ENCODE results near the gene FOXP1. TPM values are rescaled to one million over a fixed set of nuclear protein-coding genes. Genes with fewer than 3 reads are reported as not detected.

Gene FOXP1
- polyA plus RNA-seq, 12 donors = 17.7 to 192 (median 22.0) TPM

DNA sequence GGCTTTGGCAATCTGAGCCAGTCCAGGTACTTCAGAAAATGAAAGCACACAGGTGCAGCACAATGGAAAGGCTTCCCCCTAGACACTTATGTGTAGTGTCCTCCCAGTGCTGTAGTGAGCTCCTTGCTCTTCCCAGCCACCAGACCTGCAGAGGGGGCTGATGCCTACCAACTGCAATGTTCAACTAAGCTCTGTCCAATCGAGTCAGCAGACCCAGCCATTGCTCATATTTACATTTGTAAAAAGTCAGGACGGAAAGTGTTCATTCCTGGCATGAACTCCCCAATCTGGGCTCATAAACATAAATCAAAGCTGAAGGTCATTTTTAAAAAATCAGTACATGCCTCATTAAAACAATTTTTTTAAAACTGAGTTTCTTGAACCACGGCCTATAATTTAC, 73.0 kb downstream of the FOXP1 start:
- DNase-seq = no peak

DNA sequence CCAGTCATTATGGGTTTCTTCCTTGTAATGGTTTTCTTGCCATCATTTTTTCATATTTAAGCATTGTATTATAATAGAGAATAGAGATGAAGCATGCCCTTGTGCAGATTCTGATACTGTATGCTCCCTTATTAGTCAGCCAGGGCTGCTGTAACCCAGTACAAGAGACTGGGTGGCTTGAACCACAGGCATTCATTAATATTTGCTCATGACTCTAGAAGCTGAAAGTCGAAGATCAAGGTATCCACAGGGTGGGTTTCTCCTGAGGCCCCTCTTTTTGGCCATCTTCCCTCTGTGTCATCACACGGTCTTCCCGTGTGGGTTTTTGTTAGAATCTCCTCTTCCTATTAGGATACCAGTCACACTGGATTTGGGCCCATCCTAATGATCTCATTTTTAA, 74.5 kb downstream of the FOXP1 start:
- no peak for DNase-seq

DNA sequence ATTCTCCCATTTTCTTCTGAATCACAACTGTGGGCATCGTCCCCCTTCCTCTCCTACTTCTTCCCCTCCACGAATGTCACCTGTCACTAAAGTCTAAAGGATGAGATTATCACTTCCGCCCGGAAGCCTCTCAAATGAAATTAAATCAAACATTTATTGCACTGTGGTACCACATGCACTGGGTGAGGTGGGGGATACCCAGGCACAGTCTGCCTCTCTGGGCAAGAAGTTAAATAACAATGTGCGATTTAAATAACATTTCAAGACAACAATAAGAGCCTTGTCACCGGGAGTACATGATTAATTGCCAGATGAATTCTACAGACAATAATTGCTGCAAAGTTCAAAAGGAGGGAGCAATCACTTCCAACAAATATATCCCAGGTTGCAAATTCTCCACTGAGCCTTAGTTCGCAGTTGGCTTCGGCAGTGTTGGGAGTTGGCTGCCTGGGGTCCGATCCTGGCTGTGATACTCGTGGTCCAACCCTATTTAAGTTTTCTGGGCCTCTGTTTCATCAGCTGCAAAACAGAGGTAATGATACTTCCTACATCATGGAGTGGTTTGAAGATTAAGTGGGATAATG, 77.7 kb downstream of the FOXP1 start:
- DNase-seq = no peak

DNA sequence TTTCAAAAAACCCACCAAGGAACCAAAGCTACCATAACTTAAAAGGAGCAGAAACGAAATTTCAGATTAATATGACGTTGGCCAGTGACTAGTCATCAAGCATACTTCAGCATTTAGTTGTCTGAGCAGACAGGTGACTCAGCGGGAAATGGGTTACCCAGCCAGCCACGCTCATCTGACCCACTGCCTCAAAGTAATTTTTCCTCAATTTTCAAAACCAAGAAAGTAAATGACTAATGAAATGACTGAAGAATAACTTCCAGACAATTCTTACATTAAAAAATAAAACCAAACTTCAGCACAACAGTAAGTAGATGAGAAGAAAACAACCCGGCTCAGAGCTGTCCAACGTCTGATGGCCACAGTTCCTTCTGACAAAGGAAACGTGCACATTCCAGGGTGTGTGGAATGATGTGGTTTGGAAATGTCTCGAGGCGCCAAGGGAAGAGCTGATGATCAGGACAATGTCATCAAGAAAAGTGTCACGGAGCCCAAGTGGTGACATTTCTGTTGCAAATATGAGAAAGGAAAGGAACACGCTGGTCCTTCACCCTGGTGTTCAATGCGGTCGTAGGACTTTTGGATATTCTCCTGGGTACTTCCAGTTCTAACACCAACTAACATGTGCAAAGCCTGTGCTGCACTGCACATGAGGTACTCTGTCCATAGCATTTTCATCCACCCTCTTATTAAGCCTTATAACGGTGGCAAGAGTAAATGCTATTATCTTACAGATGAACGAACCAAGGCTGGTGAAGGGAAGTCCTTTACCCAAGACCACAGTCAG, 79.1 kb downstream of the FOXP1 start:
- DNase-seq = no peak

DNA sequence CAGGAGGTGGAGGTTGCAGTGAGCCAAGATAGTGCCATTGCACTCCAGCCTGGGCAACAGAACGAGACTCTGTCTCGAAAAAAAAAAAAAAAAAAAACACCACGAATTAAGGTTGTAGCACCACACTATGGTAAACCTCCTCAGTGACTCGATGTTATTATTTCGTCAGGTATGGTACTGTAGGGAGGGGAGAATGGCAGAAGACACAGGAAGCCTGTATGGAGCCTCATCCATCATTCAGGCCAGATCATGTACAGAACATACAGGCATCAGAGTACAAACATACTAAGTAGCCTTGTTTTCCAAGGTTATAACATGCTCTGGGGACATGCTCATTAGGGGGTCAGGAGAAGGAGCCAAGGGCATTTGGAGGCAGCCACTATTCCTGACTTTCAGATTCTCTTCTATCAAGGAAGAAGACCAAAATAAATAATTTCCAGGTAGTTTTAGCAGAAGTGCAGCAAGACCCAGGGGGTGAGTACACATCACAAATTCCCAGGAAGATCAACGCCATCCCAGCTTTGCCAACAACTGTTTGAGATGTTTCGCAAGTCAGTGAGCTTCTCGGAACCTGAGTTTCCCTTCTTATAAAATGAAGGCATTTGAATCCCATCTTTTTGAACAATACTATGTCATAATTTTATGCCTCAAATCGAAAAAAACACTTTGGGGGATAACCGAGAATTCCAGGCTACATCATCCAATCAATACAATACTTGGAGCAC, 79.8 kb downstream of the FOXP1 start:
- no peak for DNase-seq

DNA sequence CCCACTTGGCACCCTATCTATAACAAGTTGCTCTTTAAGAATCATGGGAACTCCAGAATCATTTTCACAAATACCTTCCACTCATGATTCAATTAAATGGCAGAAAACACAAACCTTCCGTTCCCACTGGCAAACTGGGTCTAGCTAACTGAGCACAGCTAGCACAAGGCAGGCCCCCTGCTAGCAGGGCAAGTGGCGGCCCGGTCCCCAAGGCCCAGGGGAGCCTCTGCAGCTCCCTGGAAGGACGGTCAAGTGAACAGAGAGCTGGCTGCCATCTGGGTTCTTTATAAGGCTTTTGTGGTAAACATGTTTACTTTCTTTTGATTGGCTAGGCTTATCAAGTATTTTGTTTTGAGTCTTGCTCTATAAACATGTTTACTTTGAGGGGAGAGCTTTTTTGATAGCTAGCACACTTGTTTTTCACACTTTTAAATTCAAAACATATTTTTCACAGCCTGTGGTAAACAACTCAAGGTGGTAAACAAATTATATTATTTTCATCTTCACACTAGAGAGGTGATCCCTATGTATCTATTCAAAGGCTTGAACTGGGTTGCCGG, 81.4 kb downstream of the FOXP1 start:
- no peak for DNase-seq

DNA sequence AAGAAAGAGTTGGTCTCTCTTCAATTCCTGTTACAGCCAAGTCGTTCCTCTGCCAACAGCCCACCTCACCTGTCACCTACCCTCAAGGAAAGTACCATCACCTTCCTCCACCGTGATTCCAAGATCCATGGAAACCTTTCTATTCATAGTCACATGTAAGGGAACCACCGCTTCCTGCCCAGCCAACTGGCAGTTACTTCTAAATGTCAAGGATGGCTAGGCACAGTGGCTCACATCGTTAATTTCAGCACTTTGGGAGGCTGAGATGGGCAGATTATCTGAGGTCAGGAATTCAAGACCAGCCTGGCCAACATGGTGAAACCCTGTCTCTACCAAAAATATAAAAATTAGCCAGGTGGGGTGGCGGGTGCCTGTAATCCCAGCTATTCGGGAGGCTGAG, 82.8 kb downstream of the FOXP1 start:
- DNase-seq = no peak

DNA sequence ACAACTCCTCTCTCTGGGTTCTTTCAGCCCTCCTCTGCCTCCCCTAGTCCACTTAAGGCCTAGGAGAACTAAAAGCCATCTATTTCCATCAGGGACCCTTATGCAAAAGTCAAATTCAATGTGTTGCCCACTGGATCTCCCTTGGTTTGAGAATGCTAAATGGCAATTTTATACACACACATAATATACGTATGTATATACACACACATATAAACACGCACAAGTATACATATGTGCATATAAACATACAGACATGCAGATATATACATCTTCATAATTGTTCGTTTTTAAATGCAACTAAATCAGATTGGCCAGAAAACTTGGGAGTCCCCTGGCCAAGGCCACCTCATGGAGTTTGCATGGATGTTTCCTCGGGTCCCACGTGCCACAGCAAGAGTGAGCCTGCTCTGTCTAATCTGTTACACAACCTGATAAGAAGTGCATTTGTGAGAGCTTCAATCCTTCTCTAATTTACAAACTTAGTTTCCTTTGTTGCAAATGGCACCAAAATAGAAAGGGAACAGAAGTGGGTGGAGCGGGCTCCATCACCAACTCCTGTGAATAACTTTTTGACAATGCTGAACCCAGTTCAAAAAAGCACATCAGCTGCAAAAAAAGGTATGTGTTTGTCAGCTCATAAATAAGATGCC, 84.2 kb downstream of the FOXP1 start:
- DNase-seq = no peak

DNA sequence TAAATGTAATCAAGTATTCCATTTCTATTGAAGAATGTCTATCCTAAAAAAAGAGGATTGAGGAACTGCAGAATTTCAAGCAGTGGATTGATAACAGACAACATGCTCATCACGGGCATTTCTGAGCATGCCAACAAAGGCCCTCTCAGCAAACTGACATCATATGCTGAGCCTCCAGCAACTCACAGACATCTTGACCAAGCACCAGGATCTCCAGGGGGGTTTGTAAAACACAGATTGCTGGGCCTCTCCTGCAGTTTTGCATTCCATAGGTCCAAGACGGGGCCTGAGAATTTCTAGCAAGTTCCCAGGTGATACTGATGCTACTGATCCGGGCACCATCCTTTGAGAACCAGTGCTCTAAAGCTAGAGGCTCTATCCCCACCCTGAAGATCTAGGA, 85.0 kb downstream of the FOXP1 start:
- DNase-seq = no peak

DNA sequence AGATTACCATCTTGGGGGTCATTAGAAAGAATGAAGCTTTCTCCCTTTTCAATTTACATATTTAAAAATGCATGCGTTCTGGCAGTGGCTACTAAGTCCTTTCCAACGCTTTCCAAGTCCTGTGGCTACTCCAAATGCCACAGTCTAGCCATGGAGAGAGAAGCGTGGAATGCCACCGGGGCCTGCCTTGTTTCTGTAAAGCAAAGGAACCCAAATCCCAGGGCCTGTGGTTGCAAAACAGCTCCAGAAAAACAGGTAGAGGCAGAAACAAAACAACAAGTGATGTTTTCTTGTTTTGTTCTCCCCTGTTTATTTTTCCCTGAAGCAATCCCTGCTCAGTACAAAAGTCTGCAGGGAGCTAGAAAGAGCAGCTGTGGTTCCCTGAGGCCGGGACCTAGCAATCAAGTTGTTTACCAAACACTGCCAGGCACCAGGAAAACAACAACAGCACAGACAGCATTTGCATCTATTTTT, 85.5 kb downstream of the FOXP1 start:
- no peak for DNase-seq

DNA sequence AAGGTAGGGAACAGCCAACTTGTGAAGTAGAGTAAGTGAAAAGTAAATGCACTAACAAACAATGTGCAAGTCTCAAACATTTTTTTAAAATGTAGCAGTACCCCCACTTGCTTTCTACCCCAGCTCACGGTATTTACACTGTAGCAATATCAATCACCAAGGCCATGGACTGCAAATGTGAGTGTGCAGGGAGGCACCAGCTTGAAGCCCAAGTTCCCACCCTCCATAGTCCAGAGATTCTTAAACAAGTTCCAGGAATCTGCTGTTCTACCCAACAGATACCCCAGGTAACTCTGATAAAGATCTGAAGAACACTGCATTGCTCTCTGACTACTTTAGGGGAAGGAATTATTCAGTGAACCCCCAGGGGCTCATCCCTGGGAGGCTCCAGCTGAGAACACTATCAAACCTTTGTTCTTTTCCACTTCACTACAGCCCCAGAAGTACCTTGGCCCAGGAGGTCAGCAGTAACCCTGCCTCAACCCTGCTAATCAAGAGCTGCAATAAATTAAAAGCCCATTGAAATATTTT, 86.1 kb downstream of the FOXP1 start:
- no peak for DNase-seq

DNA sequence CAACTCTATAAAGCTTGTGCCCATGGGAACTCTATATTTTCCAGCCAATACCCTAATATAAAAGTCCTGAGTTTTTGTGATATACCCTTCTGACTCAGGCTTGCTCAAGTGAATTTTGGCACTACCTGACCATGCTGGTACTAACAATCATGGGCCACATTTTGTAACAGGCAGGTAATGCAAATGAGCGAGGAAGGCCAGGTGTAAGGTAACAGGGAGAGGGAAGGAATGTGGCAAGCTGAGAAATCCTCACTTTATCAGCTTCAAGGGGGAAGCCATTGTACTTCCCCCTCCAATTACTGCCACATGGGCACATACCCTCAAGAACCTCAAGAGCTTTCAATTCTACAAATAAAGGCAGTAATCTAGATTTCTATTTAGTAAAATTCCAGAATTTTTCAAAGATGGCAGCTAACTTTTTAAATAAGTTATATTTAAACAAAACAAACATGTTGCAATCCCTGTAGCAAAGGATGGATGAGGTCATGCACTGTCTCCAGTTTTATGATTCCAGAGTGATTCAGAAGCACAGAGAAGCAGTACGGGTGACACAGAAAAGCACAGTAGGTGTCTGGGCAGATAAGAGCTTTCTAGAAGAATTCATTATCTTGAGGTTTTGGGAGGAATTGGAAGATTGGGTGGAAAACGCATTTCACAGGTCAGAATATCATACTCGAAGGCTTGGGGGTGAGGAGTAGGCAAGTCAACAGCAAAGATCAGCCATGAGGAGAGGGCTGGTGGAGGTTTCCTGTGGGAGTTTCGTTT, 87.6 kb downstream of the FOXP1 start:
- DNase-seq = no peak

DNA sequence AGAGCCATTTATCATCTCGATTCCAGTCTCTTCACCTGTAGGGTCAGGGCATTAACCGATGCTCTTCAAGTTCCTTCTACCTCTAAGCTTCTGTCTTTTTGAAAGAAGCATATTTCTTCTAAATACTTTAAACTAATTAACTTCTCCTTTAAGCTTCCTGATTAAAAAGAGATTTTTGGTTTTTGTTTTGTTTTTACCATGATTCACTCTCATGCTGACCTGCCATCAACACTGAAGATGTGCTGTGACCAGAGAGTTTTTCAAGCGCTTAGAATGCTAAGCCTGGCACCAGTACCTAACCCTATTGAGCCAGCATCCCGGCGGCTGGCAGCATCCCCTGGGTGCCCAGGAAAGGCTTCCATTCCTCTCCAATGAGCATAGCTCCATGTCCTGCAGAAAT, 89.3 kb downstream of the FOXP1 start:
- no peak for DNase-seq

DNA sequence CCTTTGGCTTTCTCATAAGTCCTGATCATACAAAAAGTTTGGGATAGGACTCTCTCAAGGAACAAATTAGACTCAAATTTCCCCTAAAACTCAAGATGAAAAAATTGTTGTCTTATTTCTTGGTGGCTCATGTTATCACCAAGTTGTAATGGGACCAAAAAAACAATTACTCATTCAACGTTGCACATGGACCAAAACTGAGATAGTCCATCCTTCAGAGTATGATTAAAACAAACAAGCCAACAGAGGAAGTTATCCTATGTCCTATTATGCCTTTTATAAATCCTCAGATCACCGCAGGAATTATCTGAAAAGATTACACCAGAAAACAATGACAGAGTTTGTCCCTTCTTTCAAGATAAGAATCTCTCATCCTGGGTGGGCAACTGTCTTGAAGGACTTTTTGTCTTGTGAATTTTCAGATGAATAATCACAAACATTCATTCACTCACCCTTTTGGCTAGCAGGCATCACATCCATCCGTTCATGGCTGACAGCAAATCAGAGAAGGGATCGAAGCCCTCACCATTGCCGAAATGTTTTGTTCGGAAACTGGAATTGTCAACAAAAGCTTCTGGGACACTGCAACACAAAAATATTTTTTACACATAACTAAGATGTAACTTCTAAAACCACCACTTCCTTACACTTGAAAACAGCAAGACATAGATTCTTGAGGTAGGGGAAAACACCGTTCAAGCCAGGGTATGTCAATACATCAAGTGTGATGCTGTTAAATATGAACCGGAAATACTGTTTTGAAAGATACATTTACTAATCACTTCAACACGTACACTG, 90.4 kb downstream of the FOXP1 start:
- no peak for DNase-seq

DNA sequence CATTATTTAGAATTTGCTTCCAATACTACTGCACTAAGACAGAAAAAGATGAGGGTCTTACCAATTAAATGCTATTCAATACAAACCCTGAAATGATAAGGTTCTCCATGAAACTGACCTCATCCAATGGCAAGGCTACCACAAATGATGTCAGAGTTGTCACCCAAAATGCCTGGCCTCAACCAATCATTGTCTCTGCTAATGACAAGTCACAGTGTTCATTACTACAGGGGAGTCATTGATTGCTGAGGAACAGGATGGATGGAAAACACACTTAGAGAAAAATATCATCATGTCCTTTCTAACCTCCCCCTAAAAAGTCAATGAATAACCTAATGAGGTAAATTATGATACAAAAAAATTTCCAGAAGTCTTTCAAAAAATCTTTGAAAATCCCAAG, 91.0 kb downstream of the FOXP1 start:
- no peak for DNase-seq

DNA sequence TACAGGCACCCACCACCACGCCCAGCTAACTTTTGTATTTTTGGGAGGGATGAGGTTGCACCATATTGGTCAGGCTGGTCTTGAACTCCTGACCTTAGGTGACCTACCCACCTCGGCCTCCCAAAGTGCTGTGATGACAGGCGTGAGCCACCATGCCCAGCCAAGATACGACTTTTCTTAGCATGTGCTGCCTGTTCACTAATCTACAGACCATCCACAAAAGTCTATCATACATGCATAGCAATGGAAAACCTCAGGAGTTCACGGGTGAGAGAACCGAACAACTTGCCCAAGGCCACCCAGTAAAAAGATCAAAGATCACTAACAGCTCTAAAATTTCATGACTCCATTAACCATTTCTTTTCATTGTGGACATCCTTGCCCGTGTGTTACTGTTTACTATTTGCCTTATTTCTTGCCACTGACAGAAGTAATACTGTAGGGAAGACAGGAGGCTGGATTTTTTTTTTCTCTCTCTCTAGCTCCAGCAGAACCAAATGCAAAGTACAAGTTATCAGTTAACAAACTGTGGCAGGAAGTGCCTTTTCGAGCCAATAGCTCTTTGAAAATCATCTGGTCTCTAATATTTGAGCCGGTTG, 92.3 kb downstream of the FOXP1 start:
- DNase-seq = no peak

DNA sequence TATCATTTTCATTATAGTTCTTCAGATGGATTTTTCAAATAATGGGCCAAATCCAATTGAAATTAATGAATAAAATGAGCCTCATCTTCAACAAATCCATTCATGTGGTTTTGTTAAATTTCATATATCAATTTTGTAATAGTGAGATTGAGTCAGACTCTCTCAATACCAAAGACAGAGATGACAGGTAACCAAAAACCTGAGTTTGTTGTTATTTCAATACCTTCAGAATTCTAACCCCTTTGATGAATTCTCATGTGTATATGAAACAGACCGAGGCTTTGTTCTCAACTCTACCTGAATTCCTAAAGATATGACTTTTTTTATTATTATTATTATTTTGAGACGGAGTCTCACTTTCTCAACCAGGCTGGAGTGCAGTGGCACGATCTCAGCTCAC, 92.8 kb downstream of the FOXP1 start:
- DNase-seq = no peak

DNA sequence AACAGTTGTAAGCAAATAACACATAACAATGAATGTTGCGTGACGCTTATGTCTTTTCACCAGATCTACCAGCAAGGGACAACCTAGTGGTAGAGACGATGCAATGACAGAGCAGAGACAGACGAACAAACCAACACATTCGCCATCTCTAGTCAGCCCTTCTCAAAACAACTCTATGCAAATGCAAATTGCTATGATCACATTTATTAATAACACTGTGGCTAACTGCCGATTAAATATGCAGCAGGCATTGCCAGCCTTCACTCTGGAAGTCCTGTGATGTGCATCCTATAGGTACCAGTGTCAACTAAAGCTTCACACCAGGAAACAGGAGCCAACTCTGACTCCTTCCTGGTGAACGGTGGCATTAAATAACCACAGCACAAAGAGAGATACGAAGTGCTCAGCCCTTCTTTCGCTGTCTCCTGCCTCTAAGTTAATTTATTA, 94.2 kb downstream of the FOXP1 start:
- DNase-seq = no peak

DNA sequence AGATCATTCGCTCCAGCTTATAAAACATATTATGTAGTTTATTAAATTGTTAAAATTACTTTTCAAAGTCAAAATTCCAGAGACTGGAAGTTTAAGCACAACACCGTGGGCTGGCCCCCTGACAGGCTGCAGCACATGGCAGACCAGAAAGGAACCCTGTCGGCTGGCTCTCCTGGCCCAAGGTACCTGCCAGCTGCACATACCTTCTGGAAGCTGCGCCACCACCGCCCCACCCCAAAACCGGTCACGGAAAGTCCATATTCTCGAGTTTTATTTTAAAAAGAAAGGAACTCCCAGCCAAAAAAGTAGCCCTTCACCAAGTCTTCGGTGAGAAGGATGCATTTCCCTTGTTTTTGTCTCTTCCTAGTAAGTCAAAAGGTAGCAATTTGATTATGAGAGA, 94.6 kb downstream of the FOXP1 start:
- DNase-seq = no peak

DNA sequence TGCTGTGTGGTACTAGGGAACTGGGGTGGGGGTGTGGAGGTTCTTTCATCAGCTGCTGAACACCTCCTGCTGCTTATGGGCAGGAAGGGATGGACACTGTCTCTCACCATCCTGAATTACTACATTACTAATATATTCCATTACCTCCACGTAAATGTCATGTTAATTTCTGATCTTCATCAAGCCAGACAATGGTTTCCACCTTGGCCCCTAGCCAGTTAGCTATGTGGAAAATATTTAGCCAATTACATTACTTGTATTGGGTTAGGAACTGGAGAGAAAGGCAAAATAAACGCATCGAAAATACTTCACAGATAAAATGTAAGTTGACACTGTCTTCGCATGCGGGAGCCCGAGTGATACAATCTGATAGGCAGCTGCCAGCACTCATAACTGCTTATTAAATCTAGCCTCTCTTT, 95.1 kb downstream of the FOXP1 start:
- no peak for DNase-seq
